Measurements from ENCODE around the gene TUBB6. TPM values are rescaled to one million over a fixed set of nuclear protein-coding genes. Genes with fewer than 3 reads are reported as not detected.

Gene TUBB6
- total and polyA plus RNA-seq, 2 donors (not counting 1 experiment from before 2014, with no cell fraction given), result 269 to 646 TPM

DNA sequence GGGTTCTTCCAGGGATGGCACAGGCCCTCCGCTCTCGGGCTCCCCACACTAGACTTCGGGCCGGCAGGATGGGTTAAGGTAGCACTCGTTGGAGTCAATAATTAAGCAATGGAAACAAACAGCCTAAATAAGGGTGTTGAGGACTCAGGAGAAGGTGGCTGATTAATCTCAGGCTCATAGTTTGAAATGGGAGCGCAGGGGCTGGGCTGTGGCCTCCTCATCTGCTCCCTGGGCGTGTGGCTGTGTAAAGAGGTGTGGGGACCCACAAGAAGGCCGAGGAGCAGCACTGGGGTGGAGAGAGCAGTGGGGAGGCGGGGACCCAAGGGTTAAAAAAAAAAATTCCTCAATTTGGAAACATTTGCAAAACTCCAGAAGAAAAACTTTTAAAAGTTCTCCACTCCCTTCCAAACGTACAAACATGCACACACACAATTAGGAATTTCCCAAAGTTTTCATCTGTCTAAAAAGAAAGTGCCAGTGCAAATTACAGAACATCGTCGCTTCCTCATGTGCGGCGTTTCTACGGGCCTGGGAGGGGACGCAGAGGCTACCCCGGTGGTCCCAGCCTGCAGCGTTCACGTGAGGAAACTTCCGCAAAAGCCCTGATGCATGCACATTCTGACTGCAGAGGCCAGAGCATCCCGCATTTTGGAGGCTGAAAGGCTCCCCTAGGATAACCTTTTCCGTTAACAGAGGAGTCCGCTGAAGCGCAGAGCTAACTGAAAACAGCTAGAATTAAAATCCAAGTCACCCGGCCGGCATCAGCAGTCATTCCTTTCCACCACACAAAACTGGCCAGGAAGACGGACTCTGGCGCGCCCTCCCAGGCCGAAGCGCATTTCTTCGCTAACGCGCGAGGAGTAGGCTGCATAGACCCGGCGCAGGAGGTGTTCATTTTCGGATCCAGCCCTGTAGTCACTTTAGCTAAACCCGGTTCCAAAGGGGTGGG, 1.0 kb upstream of the TUBB6 start:
- peaks cover 43% of the 10 kb centered on the region for H3K79me2 ChIP-seq (ENCODE audit: control insufficient read depth, insufficient read depth, low read length)
- no peaks in the 10 kb centered on the region for H3K9me3 ChIP-seq (ENCODE audit: control insufficient read depth, insufficient read depth, low read depth, low read length)
- H3K27me3 ChIP-seq (ENCODE audit: control insufficient read depth, insufficient read depth, low read length), result no peaks in the 10 kb centered on the region
- no peak for TF ChIP-seq EZH2 (IDR thresholded peaks at IDR 0.05; ENCODE audit: low read length, missing control alignments)
- TF ChIP-seq, protein P1, sequence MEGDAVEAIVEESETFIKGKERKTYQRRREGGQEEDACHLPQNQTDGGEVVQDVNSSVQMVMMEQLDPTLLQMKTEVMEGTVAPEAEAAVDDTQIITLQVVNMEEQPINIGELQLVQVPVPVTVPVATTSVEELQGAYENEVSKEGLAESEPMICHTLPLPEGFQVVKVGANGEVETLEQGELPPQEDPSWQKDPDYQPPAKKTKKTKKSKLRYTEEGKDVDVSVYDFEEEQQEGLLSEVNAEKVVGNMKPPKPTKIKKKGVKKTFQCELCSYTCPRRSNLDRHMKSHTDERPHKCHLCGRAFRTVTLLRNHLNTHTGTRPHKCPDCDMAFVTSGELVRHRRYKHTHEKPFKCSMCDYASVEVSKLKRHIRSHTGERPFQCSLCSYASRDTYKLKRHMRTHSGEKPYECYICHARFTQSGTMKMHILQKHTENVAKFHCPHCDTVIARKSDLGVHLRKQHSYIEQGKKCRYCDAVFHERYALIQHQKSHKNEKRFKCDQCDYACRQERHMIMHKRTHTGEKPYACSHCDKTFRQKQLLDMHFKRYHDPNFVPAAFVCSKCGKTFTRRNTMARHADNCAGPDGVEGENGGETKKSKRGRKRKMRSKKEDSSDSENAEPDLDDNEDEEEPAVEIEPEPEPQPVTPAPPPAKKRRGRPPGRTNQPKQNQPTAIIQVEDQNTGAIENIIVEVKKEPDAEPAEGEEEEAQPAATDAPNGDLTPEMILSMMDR (conservative IDR thresholded peaks at IDR 0.05 in 1 of 2, IDR thresholded peaks at IDR 0.05 in 1 of 2; ENCODE audit: low read depth in 1 of 2, low read length in 2 of 2), result peak; percentile 22 to 27
- peak overlapping the region; percentile 96 for H3K4me2 ChIP-seq (ENCODE audit: extremely low read depth, insufficient read depth, low read length)
- H3K27ac ChIP-seq (ENCODE audit: insufficient read depth, low read length), result peak overlapping the region; percentile 94
- peak overlapping the region; percentile 31 to 84 (median 54) for H3K4me3 ChIP-seq (replicated peaks in 1 of 4; ENCODE audit: control extremely low read depth in 1 of 4, insufficient read depth in 1 of 4, low read depth in 3 of 4, low read length in 4 of 4)
- peaks cover 7% of the 10 kb centered on the region for H3K4me1 ChIP-seq (ENCODE audit: control insufficient read depth, extremely low read depth, insufficient read depth, low read length)
- no peak overlapping the region for H2AFZ ChIP-seq (ENCODE audit: low read length)
- peaks cover 5% of the 10 kb centered on the region for H3K36me3 ChIP-seq (ENCODE audit: control insufficient read depth, insufficient read depth, low read length)
- peak; percentile 79 to 80 for DNase-seq (ENCODE audit: low read depth in 2 of 2)
- H3K9ac ChIP-seq (ENCODE audit: insufficient read depth, low read length), result peak overlapping the region; percentile 99
- no peaks in the 10 kb centered on the region for H4K20me1 ChIP-seq (ENCODE audit: control insufficient read depth, extremely low read depth, insufficient read depth, low read length)

DNA sequence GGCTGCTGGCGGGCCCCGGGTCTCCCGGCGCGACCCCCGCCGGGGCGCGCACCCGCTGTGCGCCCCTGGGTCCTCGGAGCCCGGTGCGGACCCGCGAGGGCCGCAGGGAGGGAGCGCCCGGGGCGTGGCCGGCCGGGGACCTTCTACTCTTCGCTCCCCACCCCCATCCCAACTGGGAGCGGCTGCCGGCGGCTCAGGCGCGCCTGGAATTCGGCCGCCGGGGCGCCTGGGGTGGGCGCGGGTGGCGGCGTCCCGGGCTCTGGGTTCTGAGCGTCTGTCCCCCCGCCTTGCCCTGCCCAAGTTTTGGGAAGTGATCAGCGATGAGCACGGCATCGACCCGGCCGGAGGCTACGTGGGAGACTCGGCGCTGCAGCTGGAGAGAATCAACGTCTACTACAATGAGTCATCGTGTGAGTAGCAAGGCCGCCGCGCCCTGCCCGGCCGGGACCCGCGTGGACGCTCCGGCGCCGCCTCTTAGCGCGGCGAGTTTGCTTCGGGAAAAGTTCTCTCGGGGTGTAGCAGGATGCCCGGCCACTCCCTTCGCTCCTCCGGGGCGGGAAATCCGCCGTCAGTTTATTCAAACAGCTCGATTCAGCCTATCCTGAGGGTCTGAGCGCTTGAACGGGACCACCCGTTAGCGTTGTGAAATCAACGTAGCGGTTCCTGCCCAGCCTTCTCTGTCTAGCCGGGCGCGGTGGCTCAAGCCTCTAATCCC, 502 bp downstream of the TUBB6 start:
- Histone ChIP-seq H3K4me3 (replicated peaks in 1 of 4; ENCODE audit: control extremely low read depth in 1 of 4, insufficient read depth in 1 of 4, low read depth in 3 of 4, low read length in 4 of 4) (peak overlapping the region; percentile 79 to 84 (median 82)), H4K20me1 (ENCODE audit: control insufficient read depth, extremely low read depth, insufficient read depth, low read length) (no peaks in the 10 kb centered on the region), H3K4me2 (ENCODE audit: extremely low read depth, insufficient read depth, low read length) (peak overlapping the region; percentile 69), H3K79me2 (ENCODE audit: control insufficient read depth, insufficient read depth, low read length) (peaks cover 55% of the 10 kb centered on the region), H3K27ac (ENCODE audit: insufficient read depth, low read length) (peak overlapping the region; percentile 94), H3K9ac (ENCODE audit: insufficient read depth, low read length) (peak overlapping the region; percentile 99), H3K4me1 (ENCODE audit: control insufficient read depth, extremely low read depth, insufficient read depth, low read length) (peaks cover 7% of the 10 kb centered on the region), H3K27me3 (ENCODE audit: control insufficient read depth, insufficient read depth, low read length) (no peaks in the 10 kb centered on the region), H2AFZ (ENCODE audit: low read length) (no peak overlapping the region), H3K9me3 (ENCODE audit: control insufficient read depth, insufficient read depth, low read depth, low read length) (no peaks in the 10 kb centered on the region), H3K36me3 (ENCODE audit: control insufficient read depth, insufficient read depth, low read length) (peaks cover 7% of the 10 kb centered on the region)
- no peak for TF ChIP-seq EZH2 (IDR thresholded peaks at IDR 0.05; ENCODE audit: low read length, missing control alignments)
- TF ChIP-seq, protein P1 (conservative IDR thresholded peaks at IDR 0.05 in 1 of 2, IDR thresholded peaks at IDR 0.05 in 1 of 2; ENCODE audit: low read depth in 1 of 2, low read length in 2 of 2), result no peak
- peak; percentile 84 to 94 for DNase-seq (ENCODE audit: low read depth in 2 of 2)

DNA sequence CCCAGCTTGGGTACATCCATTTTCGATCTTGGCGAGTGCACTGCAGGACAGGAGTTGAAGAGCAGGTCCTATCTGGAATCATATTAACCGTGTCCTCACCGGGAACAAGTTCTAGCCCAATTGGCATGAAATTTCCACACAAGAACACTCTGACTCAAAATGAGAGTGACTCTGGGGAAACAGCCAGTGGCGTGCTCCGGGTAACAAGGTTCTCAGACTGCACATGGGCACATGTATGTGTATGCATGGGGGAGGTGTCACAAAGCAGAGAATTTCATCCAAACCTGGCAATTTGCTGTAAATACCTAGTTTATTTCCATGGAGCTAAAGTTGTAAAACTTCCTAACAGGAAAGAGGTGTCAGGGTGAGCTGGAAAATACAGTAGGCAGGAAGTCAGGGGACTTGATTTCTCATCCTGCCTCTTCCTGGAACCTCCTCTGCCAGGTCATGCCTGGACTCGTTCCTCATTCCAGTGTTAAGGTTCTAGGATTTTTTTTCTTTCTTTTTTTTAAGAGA, 1.7 kb downstream of the TUBB6 start:
- Histone ChIP-seq H4K20me1 (ENCODE audit: control insufficient read depth, extremely low read depth, insufficient read depth, low read length) (no peaks in the 10 kb centered on the region), H3K4me3 (replicated peaks in 1 of 4; ENCODE audit: control extremely low read depth in 1 of 4, insufficient read depth in 1 of 4, low read depth in 3 of 4, low read length in 4 of 4) (peak overlapping the region; percentile 79 to 84 (median 82)), H3K4me2 (ENCODE audit: extremely low read depth, insufficient read depth, low read length) (peak overlapping the region; percentile 87), H3K27ac (ENCODE audit: insufficient read depth, low read length) (peak overlapping the region; percentile 94), H3K79me2 (ENCODE audit: control insufficient read depth, insufficient read depth, low read length) (peaks cover 67% of the 10 kb centered on the region), H2AFZ (ENCODE audit: low read length) (no peak overlapping the region), H3K9me3 (ENCODE audit: control insufficient read depth, insufficient read depth, low read depth, low read length) (no peaks in the 10 kb centered on the region), H3K27me3 (ENCODE audit: control insufficient read depth, insufficient read depth, low read length) (no peaks in the 10 kb centered on the region), H3K4me1 (ENCODE audit: control insufficient read depth, extremely low read depth, insufficient read depth, low read length) (peaks cover 9% of the 10 kb centered on the region), H3K36me3 (ENCODE audit: control insufficient read depth, insufficient read depth, low read length) (peaks cover 11% of the 10 kb centered on the region), H3K9ac (ENCODE audit: insufficient read depth, low read length) (peak overlapping the region; percentile 99)
- DNase-seq (ENCODE audit: low read depth in 2 of 2), result no peak
- TF ChIP-seq EZH2 (IDR thresholded peaks at IDR 0.05; ENCODE audit: low read length, missing control alignments), result no peak
- TF ChIP-seq, protein P1 (conservative IDR thresholded peaks at IDR 0.05 in 1 of 2, IDR thresholded peaks at IDR 0.05 in 1 of 2; ENCODE audit: low read depth in 1 of 2, low read length in 2 of 2), result no peak

All from fibroblast of lung (primary cell).